K562 (cell line): ENCODE results near the gene DNAJC30. TPM values are rescaled to one million over a fixed set of nuclear protein-coding genes. Genes with fewer than 3 reads are reported as not detected.

ENCODE experiments used
- ATF1 ChIP-seq, 2 experiments: fragments of 450-650 bp in 1 of 2; IDR thresholded peaks; 2 replicates each; pipeline ENCODE4 v1.6.1; 2016; ENCODE audit warnings: missing compliant biosample characterization in 1 of 2, missing genetic modification characterization in 1 of 2
- BCOR ChIP-seq: fragments of 450-650 bp; IDR thresholded peaks from 2 replicates; pipeline ENCODE4 v1.6.1; 2016
- JUND ChIP-seq, 2 experiments: IDR thresholded peaks; 2 replicates in 1 of 2; 3 replicates in 1 of 2; pipeline ENCODE4 v1.6.1; 2011; ENCODE audit warnings: borderline replicate concordance in 2 of 2, low read depth in 2 of 2, low read length in 2 of 2, improper control_type of control experiment in 1 of 2, missing biosample characterization in 1 of 2, missing genetic modification characterization in 1 of 2, missing genetic modification reagents in 1 of 2
- MAZ ChIP-seq, 2 experiments: fragments of 450-650 bp in 1 of 2; sonication (generic) in 1 of 2; formaldehyde crosslinking; IDR thresholded peaks in 1 of 2; conservative IDR thresholded peaks in 1 of 2; 2 replicates each; pipeline versions ENCODE4 v1.4.0 to v1.5.0; 2020; ENCODE audit warnings: mild to moderate bottlenecking in 1 of 2, missing genetic modification reagents in 1 of 2
- MTA2 ChIP-seq: fragments of 450-650 bp; IDR thresholded peaks from 2 replicates; pipeline ENCODE4 v1.6.1; 2016; ENCODE audit warnings: low read depth
- MTA3 ChIP-seq: fragments of 450-650 bp; formaldehyde crosslinking; IDR thresholded peaks from 2 replicates; pipeline ENCODE4 v1.6.1; 2017; ENCODE audit warnings: mild to moderate bottlenecking, borderline replicate concordance
- NBN ChIP-seq: fragments of 450-650 bp; IDR thresholded peaks from 2 replicates; pipeline ENCODE4 v1.6.1; 2016; ENCODE audit warnings: low read depth, mild to moderate bottlenecking
- NR3C1 ChIP-seq: sonication (generic); formaldehyde crosslinking; IDR thresholded peaks from 2 replicates; pipeline ENCODE4 v1.8.1; 2022; ENCODE audit warnings: missing genetic modification reagents
- NUFIP1 ChIP-seq: fragments of 450-650 bp; IDR thresholded peaks from 2 replicates; pipeline ENCODE4 v1.6.1; 2018; ENCODE audit not compliant: partially characterized antibody
- RBM15 ChIP-seq: fragments of 200-400 bp; formaldehyde crosslinking; IDR thresholded peaks from 2 replicates; pipeline ENCODE4 v1.6.1; 2018; ENCODE audit warnings: mild to moderate bottlenecking, low read length, moderate library complexity; ENCODE audit not compliant: insufficient read depth
- SAP30 ChIP-seq: fragments of 200-600 bp; sonication (generic); IDR thresholded peaks from 2 replicates; pipeline ENCODE4 v1.6.1; 2012; ENCODE audit warnings: borderline replicate concordance, low read depth, mild to moderate bottlenecking, moderate library complexity, low read length, control low read depth, inconsistent platforms; ENCODE audit not compliant: insufficient read depth, poor library complexity, severe bottlenecking
- SRF ChIP-seq, 2 experiments: fragments of 250-450, 450-650 bp in 1 of 2; sonication (Bioruptor Pico) in 1 of 2; sonication (generic) in 1 of 2; formaldehyde crosslinking; IDR thresholded peaks; 2 replicates each; pipeline versions ENCODE4 v1.5.0 to v1.5.1; 2020 to 2022; ENCODE audit warnings: mild to moderate bottlenecking in 1 of 2, missing genetic modification reagents in 1 of 2
- SRSF9 ChIP-seq: fragments of 200-400 bp; formaldehyde crosslinking; IDR thresholded peaks from 2 replicates; pipeline ENCODE4 v1.6.1; 2017; ENCODE audit warnings: low read depth, low read length, borderline replicate concordance
- USF1 ChIP-seq: sonication (generic); formaldehyde crosslinking; IDR thresholded peaks from 2 replicates; pipeline ENCODE4 v1.9.0; 2022; ENCODE audit warnings: mild to moderate bottlenecking, missing genetic modification reagents
- YBX1 ChIP-seq: fragments of 450-650 bp; IDR thresholded peaks from 2 replicates; pipeline ENCODE4 v1.7.1; 2016; ENCODE audit warnings: mild to moderate bottlenecking
- ZKSCAN8 ChIP-seq: fragments of 200-800 bp; sonication (Bioruptor generic); IDR thresholded peaks from 2 replicates; pipeline ENCODE4 v1.6.1; 2016; ENCODE audit warnings: missing genetic modification characterization, missing compliant biosample characterization
- ZNF143 ChIP-seq: sonication (generic); formaldehyde crosslinking; IDR thresholded peaks from 2 replicates; pipeline ENCODE4 v1.9.0; 2022; ENCODE audit warnings: mild to moderate bottlenecking, missing genetic modification reagents
- ZNF76 ChIP-seq: fragments of 250-450 bp; sonication (Bioruptor Pico); IDR thresholded peaks from 2 replicates; pipeline ENCODE4 v1.4.0; 2020; ENCODE audit warnings: mild to moderate bottlenecking, moderate library complexity, borderline replicate concordance
- ZNF79 ChIP-seq: fragments of 250-450 bp; sonication (Bioruptor Pico); IDR thresholded peaks from 2 replicates; pipeline ENCODE4 v1.4.0; 2020; ENCODE audit warnings: low read depth, mild to moderate bottlenecking, moderate library complexity
- polyA plus RNA-seq, 8 experiments: library from polyadenylated mRNA; depleted of rRNA in 4 of 8; stranded (reverse) in 5 of 8; unstranded in 3 of 8; fragments of >200 nt; fragmentation: Nextera tagmentation in 2 of 8; fragmentation: Illumina TruSeq in 1 of 8; extraction: Ambion mirVana in 2 of 8; extraction: Trizol in 1 of 8; gene quantifications; 2 replicates each; pipeline versions ENCODE4 v1.2.1 to v1.2.3, GENCODE V29; 2011 to 2014; ENCODE audit warnings: inconsistent platforms in 1 of 8, missing spikeins in 1 of 8
- total RNA-seq, 7 experiments: library from RNA; depleted of rRNA in 6 of 7; stranded (reverse); fragments of >200 nt in 6 of 7; fragmentation: Illumina TruSeq in 2 of 7; extraction: Trizol in 2 of 7; gene quantifications; 2 replicates each; pipeline versions ENCODE4 v1.2.1 to v1.2.3, GENCODE V29; 2011 to 2021; ENCODE audit warnings: low replicate concordance in 1 of 7
- TF ChIP-seq, protein P1 (sequence below): fragments of 200-800 bp; sonication (Bioruptor generic); IDR thresholded peaks from 2 replicates; pipeline ENCODE4 v1.6.1; 2016; ENCODE audit warnings: missing genetic modification characterization, missing compliant biosample characterization

DNAJC30 gene
- total and polyA plus RNA-seq, 9 of the 15 experiments (the other 6 are each of a cell fraction or from before 2014, with no cell fraction given) = 1.1 to 11.3 (median 4.6) TPM

DNA sequence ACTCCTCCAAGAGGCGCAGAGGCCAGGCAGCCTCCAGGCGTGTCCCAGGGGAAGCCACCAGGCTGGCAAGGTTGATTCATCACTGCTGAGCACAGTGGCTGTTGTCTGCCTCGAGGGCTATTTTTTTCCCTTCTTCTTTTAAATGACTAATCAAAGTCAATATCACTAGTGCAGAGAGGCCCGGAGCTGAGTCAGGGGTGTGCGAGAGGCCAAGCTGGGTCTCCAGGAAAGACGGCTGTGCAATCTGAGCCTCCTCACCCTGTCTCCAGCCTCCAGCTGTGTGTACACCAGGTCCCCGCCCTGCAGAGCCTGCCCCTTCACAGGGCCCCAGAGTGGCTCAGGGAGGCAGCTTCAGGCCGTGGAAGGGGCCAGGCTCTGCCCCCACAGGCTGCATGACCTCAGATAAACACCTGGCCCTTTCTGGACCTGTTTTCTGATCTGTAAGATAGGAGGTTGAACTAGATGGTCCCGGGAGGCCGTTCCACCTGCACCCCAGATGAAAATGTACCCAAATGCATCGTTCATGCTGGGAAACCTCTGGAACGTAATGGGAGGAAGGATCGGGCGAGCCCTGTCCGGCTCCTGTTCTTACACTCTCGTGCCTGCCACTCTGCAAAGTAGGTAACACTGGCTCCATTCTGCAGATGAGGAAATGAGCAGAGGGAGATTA is 32.5 kb upstream of the DNAJC30 start (continued):
- TF ChIP-seq YBX1 (no peak), ZNF79 (CRISPR knock-in tag) (no peak), ATF1 (CRISPR knock-in tag; IDR thresholded peaks at IDR 0.05) (no peak), ATF1 (tag; IDR thresholded peaks at IDR 0.05) (peak; percentile 38; the same call in 1 of the 2 replicates), SRSF9 (no peak), ZNF76 (CRISPR knock-in tag) (no peak), ZNF143 (CRISPR knock-in tag) (no peak), NR3C1 (CRISPR knock-in tag) (no peak), MTA2 (peak; percentile 88), SAP30 (no peak), NUFIP1 (no peak), RBM15 (no peak), NBN (peak; percentile 50; the same call in 1 of the 2 replicates), ZKSCAN8 (CRISPR knock-in tag) (no peak), SRF (CRISPR knock-in tag; IDR thresholded peaks at IDR 0.05) (peak in 1 of 2 experiments; percentile 90; a peak in 1 of 4 replicates), MTA3 (peak; percentile 88), MAZ (CRISPR knock-in tag; conservative IDR thresholded peaks at IDR 0.05 in 1 of 2, IDR thresholded peaks at IDR 0.05 in 1 of 2) (peak; percentile 66 to 89; a peak in 3 of 4 replicates), BCOR (peak; percentile 81), USF1 (CRISPR knock-in tag) (no peak), JUND (IDR thresholded peaks at IDR 0.05; ENCODE audit: borderline replicate concordance, low read depth, low read length) (peak; percentile 85), JUND (tag; IDR thresholded peaks at IDR 0.05; ENCODE audit: borderline replicate concordance, low read depth, low read length) (peak; percentile 91; the same call in 2 of the 3 replicates)
- TF ChIP-seq, protein P1, sequence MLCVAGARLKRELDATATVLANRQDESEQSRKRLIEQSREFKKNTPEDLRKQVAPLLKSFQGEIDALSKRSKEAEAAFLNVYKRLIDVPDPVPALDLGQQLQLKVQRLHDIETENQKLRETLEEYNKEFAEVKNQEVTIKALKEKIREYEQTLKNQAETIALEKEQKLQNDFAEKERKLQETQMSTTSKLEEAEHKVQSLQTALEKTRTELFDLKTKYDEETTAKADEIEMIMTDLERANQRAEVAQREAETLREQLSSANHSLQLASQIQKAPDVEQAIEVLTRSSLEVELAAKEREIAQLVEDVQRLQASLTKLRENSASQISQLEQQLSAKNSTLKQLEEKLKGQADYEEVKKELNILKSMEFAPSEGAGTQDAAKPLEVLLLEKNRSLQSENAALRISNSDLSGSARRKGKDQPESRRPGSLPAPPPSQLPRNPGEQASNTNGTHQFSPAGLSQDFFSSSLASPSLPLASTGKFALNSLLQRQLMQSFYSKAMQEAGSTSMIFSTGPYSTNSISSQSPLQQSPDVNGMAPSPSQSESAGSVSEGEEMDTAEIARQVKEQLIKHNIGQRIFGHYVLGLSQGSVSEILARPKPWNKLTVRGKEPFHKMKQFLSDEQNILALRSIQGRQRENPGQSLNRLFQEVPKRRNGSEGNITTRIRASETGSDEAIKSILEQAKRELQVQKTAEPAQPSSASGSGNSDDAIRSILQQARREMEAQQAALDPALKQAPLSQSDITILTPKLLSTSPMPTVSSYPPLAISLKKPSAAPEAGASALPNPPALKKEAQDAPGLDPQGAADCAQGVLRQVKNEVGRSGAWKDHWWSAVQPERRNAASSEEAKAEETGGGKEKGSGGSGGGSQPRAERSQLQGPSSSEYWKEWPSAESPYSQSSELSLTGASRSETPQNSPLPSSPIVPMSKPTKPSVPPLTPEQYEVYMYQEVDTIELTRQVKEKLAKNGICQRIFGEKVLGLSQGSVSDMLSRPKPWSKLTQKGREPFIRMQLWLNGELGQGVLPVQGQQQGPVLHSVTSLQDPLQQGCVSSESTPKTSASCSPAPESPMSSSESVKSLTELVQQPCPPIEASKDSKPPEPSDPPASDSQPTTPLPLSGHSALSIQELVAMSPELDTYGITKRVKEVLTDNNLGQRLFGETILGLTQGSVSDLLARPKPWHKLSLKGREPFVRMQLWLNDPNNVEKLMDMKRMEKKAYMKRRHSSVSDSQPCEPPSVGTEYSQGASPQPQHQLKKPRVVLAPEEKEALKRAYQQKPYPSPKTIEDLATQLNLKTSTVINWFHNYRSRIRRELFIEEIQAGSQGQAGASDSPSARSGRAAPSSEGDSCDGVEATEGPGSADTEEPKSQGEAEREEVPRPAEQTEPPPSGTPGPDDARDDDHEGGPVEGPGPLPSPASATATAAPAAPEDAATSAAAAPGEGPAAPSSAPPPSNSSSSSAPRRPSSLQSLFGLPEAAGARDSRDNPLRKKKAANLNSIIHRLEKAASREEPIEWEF (CRISPR knock-in tag) = no peak
